Effector CD8-positive, alpha-beta T cell (primary cell): ENCODE results near the gene EFTUD2.
"Not testable (repeated sequence)": the region's sequence is repeated elsewhere in the genome, so short reads cannot be mapped to it uniquely, and the experiment has no call there.

Source experiments
- DNase-seq: peaks from one replicate; lab custom pipeline; 2025; lab: John Stamatoyannopoulos, UW

The EFTUD2 gene

DNA sequence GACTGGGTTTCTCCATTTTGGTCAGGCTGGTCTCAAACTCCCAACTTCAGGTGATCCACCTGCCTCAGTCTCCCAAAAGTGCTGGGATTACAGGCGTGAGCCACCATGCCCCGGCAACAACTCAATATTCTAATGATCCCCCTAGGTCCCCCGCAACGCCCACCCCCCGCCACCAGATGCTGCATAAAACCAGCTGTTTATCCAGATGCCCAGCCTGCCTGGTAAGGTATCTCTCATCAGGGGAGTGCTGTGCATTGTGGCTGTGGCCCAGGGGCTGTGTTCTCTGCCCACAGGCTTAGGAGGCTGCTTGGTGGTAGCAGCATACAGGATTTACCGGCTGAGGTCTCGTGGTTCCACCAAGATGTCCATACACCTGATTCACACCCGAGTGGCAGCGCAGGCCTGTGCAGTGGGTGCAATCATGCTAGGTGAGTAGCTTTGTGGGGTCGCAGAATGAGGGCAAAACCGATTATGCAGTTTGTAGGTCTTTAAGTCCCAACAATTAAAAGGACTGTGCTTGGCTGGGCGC, 50.2 kb downstream of the EFTUD2 start:
- no peak for DNase-seq

DNA sequence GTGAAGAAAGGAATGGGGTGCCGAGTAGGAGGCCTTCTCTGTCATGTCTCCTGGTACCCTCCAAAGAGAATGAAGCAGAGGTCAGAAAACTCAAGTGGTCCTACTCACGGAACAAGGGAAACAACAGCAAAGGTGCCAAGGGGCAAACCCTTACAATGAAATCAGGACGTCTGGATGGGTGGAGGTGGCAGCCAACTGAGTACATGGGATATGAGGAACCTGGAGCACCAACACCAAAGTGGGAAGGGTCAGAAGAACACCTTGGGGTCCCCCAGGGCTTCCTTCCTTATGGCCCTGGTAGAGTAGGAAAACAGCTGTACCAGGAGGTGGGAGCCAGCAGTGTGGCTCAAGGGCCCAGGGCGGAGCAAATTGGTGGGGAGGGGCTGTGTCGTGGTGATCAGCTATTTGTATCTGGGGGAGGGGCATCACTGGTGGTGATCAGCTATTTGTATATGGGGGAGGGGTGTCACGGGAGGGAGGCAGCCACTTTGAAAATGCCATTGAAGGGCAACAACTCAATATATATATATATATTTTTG, 50.9 kb downstream of the EFTUD2 start:
- no peak for DNase-seq

DNA sequence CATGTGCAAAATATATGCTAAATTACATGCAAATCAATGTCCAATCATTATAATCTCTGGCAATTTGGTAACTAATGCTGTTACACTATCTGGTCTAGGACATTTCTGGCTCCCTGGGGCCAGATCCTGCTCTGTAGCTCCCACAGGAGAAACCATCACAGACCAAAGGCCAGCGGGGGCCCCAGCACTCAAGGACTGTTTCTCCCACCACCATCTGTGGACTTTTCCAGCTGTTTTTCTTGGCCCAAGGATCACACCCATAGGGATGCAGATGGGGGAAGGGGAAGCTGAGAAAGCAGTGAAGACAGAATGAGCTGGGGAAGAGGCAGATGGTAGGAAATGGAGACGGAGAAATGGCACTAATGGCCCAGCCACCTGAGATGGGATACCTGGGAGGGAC, 51.7 kb downstream of the EFTUD2 start, which contains the start of gene HIGD1B:
TSS of gene HIGD1B (plus strand) at position 298 of the 400 bp plus-strand sequence. CDS start 270 bp downstream, outside the sequence.
- no peak for DNase-seq

DNA sequence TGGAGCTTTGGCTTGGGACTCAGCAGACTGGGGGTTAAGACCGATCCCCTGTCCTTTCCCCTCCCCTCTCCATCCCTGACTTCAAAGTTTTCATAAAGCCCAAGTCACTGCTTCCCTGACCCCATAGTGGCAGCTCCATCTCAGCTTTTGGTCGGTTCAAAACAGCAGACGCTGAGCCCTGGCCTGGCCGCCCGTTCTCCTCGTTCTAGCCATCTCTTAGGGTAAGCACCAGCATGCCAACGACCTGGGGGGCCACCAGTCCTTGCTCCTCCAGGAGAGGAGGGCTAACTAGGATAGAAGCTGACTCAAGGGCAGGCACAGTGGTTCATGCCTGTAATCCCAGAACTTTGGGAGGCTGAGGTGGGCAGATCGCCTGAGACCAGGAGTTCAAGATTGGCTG, 53.0 kb downstream of the EFTUD2 start:
- no peak for DNase-seq

DNA sequence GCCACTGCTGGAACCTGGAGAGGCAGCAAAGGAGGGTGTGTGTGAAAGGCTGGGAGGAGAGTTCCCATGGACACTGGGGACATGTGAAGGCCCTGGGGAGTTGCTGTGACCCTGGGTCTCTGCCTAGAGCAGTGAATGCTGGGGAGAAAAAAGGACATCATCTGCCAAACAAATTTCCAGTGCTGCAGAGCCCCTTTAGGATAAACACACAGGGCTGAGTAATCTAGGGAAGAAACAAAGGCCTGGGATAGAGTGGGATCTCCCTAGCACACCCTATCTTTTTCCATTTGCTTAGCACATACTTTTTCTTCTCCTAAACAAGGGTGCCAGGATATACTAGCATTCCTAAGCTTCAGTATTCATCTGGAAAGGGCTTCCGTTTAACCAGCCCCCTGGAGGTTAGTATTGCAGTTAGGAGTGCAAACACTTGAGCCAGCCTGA, 54.8 kb downstream of the EFTUD2 start:
- DNase-seq = no peak

DNA sequence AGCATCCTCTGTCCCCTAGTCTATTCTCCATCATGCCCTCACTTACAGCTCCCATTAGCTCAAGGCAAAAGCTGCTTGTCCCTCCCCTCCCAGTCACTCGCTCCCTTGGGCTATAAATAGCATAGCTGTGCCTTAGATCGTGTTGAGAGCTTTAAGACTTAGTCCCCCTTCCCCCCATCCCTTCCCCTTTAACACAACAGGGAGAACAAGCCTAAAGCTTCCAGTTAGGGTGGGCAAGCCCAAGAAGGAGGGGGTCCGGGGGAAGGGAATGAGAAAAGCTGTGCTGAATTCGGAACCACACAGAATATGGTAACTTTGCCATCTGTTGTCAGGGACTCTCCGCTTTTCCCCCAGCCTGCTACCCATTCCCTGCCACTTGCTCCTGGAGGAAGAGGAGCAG, 56.5 kb downstream of the EFTUD2 start:
- no peak for DNase-seq

DNA sequence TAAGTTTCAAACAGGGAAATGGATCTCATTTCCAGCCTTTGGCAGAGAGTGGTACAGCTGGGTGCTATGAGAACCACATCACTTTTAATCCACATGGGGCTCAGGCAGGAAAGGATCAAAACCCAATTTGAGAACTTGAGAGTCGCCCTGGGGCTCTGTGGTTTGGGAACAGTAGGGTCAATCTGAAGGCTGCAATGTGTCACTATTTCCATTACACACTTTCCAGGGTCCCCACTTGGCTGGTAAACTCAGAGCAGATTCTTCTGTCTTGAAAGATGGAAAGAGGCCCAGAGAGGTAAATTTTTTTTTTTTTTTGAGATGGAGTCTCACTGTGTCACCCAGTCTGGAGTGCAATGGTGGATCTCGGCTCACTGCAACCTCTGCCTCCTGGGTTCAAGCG, 58.3 kb downstream of the EFTUD2 start:
- DNase-seq = no peak

DNA sequence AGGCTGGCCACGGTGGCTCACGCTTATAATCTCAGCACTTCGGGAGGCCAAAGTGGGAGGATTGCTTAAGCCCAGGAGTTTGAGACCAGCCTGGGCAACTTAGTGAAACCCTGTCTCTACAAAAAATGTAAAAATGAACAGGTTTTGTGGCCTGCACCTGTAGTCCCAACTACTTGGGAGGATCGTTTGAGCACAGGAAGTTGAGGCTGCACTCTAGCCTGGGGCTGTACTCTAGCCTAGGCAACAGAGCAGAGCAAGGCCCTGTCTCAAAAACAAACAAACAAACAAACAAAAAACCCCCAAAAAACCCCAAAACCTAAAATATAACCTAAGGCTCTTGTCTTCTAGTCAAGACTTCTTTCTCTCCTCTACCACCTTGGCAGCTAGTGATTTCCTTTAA, 59.0 kb downstream of the EFTUD2 start:
- no peak for DNase-seq

DNA sequence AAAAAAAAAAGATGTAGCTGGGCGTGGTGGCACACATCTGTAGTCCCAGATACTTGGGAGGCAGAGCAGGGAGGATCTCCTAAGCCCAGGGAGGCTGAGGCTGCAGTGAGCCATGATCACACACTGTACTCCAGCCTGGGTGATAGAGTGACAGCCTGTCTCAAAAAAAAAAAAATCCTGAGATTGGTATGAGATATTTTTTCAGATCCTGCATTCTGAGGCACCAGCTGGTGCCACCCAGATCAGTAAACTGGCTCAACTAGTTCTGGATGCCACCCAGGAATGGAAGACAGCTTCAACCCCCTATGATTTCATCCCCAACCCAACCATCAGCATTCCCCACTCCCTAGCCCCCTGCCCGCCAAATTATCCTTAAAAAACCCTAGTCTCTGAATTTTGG, 62.0 kb downstream of the EFTUD2 start:
- DNase-seq = no peak

DNA sequence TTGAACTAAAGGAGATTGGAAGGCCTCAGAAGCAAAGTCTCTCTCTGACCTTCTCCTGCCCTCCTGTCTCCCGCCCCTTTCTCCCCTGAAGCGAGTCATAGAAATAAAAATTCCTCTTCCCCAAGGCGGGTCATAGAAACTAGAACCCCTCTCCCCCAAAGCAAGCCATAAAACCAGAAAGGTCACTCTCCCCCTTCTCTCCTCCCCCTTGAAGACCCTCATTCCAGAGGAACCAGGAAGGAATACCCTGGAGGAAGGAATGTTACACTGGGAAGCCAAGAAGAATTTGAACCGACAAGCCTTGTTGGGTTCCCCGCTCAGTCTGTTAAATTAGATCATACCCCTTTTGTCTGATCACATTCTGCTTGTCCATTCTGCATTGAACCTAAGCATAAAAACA, 66.4 kb downstream of the EFTUD2 start:
- DNase-seq = no peak

DNA sequence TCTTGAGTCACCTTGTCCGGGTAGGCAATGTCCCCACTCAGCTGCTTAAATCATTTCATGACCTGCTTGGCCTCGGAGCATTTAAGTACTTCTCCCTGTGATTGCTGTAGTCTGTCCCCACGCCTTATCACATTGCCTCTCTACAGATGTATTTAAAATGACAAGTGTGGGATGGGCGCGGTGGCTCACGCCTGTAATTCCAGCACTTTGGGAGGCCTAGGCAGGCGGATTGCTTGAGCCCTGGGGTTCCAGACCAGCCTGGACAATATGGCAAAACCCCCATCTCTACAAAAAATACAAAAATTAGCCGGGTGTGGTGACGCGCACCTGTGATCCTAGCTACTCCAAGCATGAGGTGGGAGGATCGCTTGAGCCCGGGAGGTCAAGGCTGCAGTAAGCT, 67.9 kb downstream of the EFTUD2 start:
- DNase-seq = no peak

DNA sequence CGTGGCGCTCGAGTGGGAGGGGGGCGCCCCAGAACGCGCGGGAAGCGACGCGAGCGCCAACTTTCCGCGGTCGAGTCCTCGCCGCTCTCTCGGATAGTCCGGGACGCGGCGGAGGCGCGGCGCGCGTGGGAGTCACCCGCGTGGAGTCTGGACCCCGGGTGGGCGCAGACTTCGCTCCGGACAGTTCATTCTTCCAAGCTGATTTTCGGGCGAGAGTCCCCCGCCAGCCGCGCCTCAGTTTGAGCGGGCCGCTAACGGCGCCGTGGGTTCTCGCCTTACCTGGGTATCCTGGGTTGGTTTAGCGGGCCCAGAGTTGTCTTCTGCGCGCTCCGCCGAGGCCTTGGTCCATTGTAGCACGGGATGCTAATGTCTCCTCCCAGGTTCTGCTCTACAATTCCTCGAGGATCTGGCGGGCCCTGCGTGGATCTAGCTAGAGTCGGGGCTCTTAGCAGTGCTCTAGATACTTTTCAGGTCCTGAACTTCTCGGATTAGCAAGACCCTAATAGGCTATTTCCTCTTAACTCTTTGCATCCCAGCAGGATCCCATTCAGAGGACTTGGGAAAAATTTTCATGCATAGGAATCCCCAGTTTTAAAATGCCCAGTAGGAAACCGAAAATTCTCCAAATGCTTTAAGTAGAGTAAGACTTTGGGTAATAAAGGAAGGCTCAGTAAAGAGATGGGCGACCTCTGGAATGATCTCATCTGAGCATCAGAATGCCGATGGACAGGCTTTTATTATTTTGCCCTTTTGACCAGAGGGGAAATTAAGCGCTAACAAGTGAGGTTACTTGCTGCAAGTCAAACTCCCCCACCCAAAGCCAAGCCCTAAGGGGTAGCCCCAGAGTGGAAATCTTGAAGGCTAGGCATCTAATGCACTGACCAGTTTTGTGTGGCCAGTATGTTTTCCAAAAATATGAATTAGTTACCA, 68.6 kb downstream of the EFTUD2 start:
- DNase-seq = no peak

DNA sequence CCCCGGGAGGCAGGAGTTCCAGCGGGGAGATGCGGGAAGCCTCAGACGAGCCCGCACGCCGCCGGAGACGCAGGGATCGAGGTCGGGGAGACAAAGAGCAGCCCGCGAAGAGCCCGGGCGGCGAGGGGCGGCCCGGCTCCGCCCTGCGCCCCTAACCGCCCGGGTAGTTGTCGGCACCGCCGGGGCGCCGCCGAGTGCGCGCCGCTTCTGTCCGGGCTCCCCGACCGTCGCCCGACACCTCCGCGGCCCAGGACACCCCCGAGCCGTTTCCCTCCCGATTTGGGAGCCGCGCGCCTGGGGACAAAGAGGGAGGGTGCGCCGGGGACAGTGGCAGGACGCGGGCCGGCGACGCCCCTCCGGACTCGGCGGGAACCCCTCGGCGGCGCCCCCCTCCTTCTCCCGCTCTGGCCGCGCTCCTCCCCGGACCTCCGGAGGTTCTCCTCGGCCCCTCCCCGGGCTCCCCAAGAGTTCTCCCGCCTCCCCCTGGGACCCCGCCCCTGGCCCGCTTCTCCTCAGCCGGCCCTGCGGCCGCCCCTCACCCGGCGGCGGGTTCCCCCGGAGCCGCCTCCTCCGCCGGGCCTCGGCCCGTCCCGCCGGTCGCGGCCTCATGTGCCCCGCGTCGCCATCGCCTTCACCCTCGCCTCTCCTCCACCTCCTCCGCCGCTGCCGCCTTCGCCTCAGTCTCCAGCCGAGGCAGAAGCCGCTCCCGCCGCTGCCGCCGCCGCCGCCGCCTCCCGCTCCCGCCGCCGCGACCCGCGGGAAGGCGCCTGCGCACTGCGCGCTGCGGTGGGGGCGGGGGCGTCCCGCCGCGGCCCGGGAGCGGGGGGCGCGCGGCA, 69.5 kb downstream of the EFTUD2 start, which contains the start of gene GJC1:
TSS of gene GJC1 (minus strand) at position 765 of the 836 bp plus-strand sequence. CDS start 24,470 bp downstream, outside the sequence.
- no peak for DNase-seq

DNA sequence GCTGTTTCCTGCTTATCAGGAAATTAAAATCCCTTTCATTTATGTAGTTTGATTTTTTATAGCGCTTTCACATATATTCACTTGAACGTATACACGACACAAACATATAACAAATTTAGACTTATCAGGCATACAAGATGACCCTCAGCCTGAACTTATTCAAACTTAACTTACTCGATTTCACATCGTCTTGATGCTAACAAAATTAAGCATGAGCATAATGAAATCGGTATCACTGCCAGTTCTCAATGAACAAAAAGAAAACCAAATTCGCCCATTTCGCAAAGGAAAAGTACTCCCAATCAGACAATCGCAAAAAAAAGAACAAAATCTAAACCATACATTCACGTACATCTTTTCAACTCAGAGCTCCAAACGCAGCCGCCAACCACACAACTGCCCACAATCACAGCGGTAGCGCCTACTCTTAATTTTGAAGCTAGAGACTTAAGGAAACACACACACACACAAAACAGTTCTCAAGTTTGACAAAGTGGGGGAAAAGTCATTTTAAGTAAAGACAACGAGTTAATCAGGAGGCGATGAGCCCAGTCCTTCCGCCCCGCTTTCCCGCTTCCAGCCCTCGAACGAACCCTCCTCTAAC, 70.2 kb downstream of the EFTUD2 start:
- DNase-seq = no peak

DNA sequence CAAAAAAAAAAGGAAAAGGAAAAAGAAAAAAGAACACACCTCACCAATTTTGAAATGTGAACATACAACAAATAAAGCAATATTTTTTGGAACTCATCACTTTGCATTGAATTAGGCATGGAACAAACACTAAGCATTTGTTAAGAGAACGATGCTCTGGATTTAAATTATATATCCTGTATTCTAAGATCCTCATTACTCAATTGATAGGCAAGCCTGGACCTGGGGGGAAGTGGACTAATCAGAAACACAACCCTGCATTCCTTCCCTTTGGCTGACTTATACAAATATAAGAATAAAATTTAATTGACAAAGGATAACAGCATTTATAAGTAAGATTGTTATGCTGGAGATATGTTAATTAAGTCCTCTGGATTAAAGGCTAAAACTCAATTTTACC, 71.4 kb downstream of the EFTUD2 start:
- DNase-seq = no peak

DNA sequence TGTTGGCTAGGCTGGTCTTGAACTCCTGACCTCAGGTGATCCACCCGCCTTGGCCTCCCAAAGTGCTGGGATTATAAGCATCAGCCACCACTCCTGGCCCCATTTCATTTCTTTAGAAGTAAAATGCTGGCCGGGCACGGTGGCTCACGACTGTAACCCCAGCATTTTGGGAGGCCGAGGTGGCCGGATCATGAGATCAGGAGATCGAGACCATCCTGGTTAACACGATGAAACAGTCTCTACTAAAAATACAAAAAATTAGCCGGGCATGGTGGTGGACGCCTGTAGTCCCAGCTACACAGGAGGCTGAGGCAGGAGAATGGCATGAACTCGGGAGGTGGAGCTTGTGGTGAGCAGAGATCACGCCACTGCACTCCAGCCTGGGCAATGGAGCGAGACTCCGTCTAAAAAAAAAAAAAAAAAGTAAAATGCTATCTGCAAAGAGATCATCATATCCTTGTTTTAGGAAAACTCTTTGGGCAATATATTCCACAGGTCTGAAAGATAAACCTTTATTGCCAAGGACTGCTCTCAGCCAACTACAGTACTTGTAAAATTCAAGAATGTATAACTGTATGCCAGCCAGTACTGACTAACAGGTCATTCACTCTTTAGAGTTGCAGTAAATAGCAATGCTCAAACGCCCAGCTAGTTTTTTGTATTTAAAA, 73.0 kb downstream of the EFTUD2 start:
- DNase-seq = no peak

DNA sequence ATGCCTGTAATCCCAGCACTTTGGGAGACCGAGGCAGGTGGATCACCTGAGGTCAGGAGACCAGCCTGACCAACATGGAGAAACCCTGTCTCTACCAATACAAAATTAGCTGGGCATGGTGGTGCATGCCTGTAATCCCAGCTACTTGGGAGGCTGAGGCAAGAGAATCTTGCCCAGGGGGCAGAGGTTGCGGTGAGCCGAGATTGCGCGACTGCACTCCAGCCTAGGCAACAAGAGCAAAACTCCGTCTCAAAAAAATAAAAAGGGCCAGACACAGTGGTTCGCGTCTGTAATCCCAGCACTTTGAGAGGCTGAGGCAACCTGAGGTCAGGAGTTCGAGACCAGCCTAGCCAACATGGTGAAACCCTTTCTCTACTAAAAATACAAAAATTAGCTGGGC, 74.0 kb downstream of the EFTUD2 start:
- DNase-seq = not testable (repeated sequence)

DNA sequence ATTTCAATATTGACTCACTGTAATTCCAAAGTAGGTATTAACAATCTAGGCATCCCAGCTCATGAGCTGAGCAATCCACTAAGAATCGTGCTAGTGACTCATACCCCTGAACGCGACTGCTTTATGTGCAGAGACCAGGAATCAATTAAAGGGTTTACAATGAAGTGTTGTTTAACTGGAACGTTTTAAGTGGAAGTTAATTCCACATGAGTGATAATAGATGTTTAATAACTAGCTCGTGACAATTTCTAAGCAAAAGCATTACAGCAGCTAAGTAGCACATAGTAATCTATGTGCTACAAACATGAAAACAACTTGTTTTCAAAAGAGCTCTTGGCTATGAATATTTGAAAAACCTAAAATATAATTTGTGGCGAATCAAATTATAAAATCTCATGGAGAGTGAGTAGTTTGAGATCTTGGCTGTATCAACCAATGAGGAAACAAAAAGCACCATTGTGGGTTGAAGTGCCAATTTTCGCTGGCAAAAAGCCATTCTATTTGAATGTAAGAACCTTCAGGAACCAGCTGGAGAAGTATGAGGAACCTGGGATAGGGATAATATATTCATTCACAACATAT, 78.5 kb downstream of the EFTUD2 start:
- DNase-seq = no peak

DNA sequence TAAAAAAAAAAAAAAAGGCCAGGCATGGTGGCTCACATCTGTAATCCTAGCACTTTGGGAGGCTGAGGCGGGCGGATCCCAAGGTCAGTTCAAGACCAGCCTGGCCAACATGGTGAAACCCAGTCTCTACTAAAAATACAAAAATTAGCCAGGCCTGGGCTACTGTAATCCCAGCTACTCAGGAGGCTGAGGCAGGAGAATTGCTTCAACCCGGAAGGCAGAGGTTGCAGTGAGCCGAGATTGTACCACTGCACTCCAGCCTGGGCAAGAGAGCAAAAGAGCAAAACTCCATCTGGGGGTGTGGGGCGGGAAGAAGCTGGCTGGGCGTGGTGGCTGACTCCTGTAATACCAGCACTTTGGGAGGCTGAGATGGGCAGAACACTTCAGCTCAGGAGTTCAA, 80.7 kb downstream of the EFTUD2 start:
- DNase-seq = not testable (repeated sequence)

DNA sequence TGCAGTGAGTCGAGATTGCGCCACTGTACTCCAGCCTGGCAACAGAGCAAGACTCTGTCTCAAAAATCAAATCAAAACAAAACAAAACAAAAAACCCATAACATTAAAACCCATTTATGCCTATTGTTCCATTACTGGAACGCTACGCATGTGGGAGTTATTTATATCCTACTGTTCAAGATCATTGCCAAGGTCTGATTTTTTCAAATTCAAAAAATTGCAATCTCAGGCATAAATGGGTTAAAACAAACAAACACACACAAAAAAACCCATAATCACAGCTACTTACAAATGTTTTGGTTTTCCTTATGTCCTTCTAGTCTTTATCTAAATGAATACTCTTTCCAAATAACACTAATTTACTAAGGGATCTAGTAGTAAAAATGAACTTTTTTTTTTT, 87.0 kb downstream of the EFTUD2 start:
- DNase-seq = no peak
